Fibroblast of villous mesenchyme (primary cell): ENCODE data around the gene LYSMD2. TPM values are rescaled to one million over a fixed set of nuclear protein-coding genes. Genes with fewer than 3 reads are reported as not detected.

Experiments
- DNase-seq: peaks from one replicate; pipeline ENCODE4 v3.0.0-alpha.2; 2010; ENCODE audit warnings: low read depth
- H3K4me3 ChIP-seq: 2 replicates; pipeline ENCODE4 v1.5.1; 2011; ENCODE audit warnings: low read depth, mild to moderate bottlenecking, low read length
- CTCF ChIP-seq: IDR thresholded peaks from 2 replicates; pipeline ENCODE4 v1.5.1; 2012; ENCODE audit warnings: low read depth, mild to moderate bottlenecking, low read length; ENCODE audit not compliant: insufficient read depth
- total RNA-seq: library from RNA; depleted of rRNA; stranded (reverse); fragments of >200 nt; gene quantifications from 2 replicates; pipeline ENCODE4 v1.2.3, GENCODE V29; 2012

Gene LYSMD2
- total RNA-seq, 1 donor = 10.8 TPM

- no peak overlapping the region for H3K4me3 ChIP-seq
- TF ChIP-seq CTCF = no peak
- DNase-seq = no peak
Observed at GRCh38 chr15:51720201-51720995, 17.1 kb downstream of the LYSMD2 start.

GRCh38 chr15:51718746-51719145 lies 18.7 kb downstream of the LYSMD2 start:
- no peak overlapping the region for H3K4me3 ChIP-seq
- no peak for DNase-seq
- TF ChIP-seq CTCF = no peak

GRCh38 chr15:51718219-51718618 lies 19.2 kb downstream of the LYSMD2 start:
- TF ChIP-seq CTCF = no peak
- no peak overlapping the region for H3K4me3 ChIP-seq
- DNase-seq = no peak

GRCh38 chr15:51714911-51715310 lies 22.5 kb downstream of the LYSMD2 start:
- no peak overlapping the region for H3K4me3 ChIP-seq
- DNase-seq = no peak
- no peak for TF ChIP-seq CTCF

- TF ChIP-seq CTCF = no peak
- no peak overlapping the region for H3K4me3 ChIP-seq
- DNase-seq = no peak
Observed at GRCh38 chr15:51714162-51714561, 23.3 kb downstream of the LYSMD2 start.

GRCh38 chr15:51709031-51709430 lies 28.4 kb downstream of the LYSMD2 start:
- H3K4me3 ChIP-seq = no peak overlapping the region
- no peak for DNase-seq
- TF ChIP-seq CTCF = no peak

GRCh38 chr15:51708013-51708412 lies 29.4 kb downstream of the LYSMD2 start:
- TF ChIP-seq CTCF = no peak
- no peak for DNase-seq
- no peak overlapping the region for H3K4me3 ChIP-seq
